HG02981 (cell line): ENCODE data around the gene KLF13.

Experiments used
- ATAC-seq: cut with Tn5 transposase; IDR thresholded peaks from one replicate; pipeline ENCODE4 v1.9.1; 2021; ENCODE audit warnings: mild to moderate bottlenecking, moderate library complexity; ENCODE audit not compliant: unreplicated experiment

KLF13 gene

DNA sequence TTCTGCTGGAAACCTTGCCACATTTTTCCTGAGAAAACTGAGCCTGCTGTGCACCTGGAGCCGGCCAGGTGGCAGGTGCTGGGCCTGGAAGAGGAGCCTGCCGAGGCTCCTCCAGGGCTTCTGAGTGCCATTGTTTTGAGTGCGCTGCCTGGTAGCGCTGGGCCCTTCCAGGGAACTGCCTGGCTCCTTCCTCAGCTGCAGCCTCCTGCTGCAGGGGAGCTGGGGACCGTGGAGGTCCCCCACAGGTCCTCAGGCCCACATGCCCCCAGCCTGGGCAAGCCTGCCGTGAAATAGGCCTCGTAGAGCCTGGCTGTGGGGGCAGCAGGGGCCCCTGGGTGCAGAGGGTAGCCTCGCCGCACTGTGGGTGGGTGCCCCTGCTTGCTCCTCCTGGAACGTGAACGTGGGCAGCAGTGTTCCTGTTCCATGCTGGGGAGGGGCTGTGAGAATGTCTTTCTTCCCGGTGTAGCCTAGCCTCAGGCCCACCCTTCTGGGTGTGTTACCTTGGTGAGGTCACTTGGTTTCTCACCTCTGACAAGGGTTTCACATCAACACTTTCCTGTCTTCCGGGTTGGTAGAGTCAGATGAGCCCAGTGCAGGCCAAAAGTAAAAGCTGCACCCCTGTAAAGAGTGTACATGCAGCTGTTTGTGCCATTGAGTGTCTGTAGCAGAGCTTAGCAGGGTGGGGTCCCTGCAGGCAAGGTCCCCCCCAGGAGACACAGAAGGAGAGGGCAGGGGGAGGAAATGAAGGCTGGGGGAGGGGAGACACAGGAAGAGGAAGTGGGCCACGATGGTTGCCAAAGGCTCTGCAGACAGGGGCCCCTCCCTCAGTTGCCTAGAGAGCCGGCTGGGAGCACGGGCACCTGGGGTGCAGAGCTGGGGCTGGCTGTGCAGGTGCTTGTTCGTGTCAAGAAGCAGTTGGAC is 34.5 kb downstream of the KLF13 start:
- ATAC-seq: peak; percentile 67

- no peak for ATAC-seq
Observed at GRCh38 chr15:31361764-31362515, 35.3 kb downstream of the KLF13 start.

DNA sequence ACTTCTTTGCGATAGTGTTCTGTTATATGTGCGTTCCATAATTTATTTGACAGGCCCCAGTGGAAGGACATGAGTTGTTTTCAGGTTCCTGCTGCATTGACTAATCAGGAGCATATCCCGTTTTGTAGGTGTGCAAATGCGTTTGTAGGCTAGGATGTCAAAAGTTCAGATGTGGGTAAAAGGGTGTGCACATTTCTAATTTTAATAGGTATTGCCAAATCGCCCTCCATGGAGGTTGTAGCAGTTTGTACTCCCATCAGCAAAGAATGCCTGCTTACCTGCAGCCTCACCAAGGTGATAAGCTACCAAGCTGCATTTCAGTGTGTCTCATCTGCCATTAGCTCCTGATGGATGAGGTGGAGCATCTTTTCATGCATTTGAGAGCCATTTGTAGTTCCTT is 36.3 kb downstream of the KLF13 start:
- no peak for ATAC-seq

DNA sequence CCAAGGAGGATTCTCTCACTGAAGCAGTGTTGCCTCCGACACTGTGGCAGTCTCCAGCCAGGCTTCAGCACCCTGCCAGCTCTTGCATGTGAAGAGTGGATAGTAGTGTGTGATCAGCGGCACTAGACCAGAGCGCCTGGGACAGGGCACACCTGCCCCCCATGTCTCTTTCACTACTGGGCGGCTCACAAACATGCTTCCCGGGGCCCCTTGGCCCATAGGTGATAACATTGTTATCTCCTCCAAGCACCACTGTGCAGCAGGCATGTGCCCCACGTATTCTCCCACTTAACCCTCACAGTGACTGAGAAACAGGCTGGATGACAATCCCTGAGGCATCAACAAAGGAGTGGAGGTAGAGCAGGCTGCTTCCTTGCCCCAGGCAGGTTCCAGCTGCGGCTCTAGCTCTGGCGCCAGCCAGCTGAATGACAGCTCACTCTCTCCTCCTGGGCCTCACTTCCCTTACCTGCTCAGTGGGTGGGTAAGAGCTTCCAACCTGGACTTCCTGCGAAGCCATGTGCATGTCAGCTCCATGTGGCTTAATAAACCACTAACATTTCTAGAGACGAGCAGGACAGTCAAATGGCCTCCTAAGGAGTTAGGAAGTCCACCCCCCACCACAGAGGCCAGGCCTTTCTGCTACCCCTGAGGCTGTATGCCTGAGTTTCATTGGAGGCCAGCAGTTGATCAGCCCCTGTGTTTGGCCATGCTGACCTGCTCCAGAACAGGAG is 37.8 kb downstream of the KLF13 start:
- no peak for ATAC-seq

GRCh38 chr15:31365032-31365654 is 38.5 kb downstream of the KLF13 start:
- no peak for ATAC-seq

- ATAC-seq: peak; percentile 57
Observed at GRCh38 chr15:31365655-31366127, 39.1 kb downstream of the KLF13 start.

DNA sequence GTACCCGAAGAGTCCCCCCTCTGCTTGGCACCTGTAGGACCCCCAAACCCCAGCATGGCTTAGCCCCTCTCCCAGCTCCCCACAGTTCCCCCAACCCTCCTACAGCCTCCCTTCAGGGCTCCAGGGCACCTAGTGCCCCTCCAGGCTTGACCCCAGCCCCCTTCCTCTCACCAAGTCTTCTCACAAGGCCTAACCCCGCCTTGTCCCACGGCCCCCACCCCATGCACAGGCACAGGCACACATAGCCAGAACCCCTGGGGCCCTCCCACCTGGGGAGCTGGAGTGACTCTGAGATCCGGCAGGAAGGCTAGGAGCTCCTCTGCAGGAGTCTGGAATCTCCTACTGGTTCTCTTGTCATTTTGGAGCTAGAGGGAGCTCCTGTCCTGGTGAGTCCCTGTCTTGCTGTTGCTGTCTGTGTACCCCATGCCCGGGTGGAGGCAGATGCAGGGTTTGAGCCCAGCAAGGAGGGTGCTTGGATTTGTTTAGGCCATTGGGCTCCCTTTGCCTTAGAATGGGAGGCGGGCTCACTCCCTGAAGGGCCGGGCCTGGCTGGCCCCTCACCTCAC is 39.6 kb downstream of the KLF13 start:
- no peak for ATAC-seq

DNA sequence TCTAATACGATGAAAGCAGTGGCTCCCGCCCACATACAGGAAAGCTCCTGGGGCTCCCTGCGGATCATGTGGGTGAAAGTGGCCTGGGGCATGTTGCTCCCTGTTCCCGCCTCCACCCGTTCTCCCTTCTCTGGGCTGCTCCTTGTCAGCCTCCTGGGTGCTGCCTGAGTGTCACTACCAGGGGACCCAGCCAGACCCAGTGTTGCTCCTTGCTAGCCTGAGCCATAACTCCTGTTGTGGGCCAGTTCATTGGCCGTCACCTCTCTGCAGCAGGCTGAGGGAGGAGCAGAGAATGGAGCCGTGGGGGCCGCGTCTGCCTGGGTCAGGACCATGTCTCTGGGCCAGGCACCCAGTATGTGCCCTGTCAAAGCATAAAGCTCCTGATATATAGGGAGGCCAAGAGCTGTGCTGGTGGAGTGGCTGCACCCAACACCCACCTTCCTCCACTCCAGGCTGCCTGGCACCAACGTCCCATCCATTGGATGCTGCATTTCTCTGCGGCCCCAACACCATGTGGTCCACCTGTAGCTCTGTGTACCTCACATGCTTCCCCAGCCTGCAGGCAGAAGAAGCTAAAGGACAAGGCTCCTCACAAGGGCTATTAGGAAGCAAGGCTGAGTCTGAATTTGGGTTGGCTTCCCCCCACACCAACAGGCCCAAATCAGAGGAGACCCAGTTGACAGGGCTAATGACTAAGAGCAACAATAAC is 40.5 kb downstream of the KLF13 start:
- ATAC-seq: no peak

- ATAC-seq: peak; percentile 42
Observed at GRCh38 chr15:31367730-31368344, 41.2 kb downstream of the KLF13 start.

DNA sequence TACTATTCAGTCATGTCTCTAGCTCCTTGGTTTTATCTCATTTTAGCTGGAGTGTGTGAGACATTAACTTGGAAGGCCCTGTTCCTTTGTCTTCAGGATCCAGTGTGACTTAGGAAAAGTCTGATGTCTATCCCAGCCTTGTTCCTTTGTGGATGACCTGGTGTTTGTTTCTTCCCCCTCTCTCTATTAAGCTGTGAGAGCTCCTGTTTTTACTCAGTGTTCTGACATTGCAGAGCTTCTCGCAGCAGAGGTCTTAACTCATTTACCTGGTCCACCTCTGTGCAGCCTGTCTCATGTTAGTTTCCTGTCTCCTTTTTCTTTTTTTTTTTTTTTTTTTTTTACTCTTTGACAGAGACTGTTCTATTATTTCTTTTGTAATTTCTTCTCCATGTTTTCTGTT is 43.1 kb downstream of the KLF13 start:
- ATAC-seq: no peak

- ATAC-seq: no peak
Observed at GRCh38 chr15:31371520-31372240, 45.0 kb downstream of the KLF13 start.

GRCh38 chr15:31372635-31373091 is 46.0 kb downstream of the KLF13 start:
- ATAC-seq: no peak

- no peak for ATAC-seq
Observed at GRCh38 chr15:31373096-31373865, 46.6 kb downstream of the KLF13 start.

DNA sequence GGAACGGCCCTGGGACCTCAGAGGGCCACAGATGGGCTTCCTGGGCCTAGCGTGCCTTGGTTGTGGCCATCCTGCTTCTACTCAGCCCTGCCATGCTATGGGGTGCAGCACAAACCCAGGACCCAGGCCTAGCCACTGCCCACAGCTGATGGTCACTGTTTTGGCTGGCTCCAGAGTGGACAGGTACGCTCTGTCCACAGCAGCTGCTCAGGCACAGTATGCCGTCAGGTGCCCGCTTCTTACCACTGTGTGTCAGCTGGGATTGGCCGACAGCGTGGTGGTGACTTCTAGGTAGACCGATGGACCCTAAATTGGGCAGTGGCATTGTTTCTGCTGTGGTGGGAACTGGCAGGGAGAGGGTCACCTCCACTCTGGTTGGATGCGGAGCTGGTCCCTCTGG is 47.3 kb downstream of the KLF13 start:
- no peak for ATAC-seq

GRCh38 chr15:31374489-31374888 is 47.9 kb downstream of the KLF13 start:
- no peak for ATAC-seq

DNA sequence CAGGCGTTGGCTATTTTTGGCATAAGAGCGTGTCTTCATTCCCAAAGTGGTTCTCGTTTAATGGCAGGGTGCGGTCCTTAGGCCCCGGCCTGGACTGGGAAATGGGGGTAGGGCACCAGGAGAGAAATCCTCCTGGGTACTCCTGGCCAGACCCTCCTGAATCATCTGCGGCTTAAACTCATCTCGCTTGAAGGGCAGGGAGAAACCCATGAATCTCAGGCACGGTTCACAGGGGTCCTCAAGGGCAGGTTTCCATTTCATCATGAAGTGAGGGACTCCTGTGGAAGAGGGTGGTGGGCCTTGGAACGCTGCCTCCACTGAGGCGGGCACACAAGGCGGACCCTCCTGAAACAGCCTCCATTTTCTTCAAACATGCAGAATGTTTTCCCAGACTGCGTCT is 48.4 kb downstream of the KLF13 start:
- ATAC-seq: no peak

DNA sequence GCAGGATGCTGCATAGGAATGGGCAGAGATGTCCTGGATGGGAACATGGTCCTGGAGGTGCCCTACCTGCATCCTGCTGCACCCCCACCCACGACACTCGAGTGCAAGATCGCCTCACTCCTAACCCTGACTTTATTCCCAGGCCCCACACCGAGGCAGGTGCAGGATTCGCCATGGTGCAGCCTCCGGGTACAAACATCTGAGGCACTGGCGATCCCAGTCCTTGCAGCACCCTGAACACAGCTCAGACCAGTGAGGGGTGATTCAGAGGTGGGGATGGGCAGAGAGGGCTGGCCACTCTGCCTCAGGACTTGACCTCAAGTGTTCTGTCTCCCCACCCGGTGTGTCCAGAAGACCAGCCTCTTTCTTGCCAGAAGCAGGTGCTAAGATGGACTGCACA is 49.1 kb downstream of the KLF13 start:
- no peak for ATAC-seq

DNA sequence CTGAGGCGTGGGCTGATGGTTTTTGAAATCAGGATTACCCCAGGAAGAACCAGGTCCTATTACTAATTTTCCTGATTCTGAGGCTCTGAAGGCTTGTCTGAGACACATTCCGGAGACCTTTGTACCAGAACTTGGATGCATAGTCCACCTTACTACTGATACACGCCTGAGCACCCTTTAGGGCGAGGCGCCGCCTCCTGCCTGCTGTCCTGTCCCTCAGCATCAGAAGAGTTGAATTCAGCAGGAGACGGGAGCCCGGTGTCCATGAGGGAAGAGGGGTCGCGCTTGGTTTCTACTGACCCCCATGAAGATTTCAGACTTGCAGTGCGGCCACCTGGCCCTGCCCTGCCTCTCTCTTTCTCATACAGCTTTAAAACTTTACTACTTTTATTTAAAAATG is 49.9 kb downstream of the KLF13 start:
- no peak for ATAC-seq
